Nasal cavity respiratory epithelium epithelial cell of viscerocranial mucosa (primary cell): ENCODE measurements around the gene OR4C46. TPM values are rescaled to one million over a fixed set of nuclear protein-coding genes. Genes with fewer than 3 reads are reported as not detected.

ENCODE experiments used
- total RNA-seq: library from RNA; depleted of rRNA; stranded (reverse); fragments of >200 nt; gene quantifications from 2 replicates; pipeline ENCODE4 v1.2.3, GENCODE V29; 2014

Gene OR4C46
- not detected in 2 replicates for total RNA-seq

DNA sequence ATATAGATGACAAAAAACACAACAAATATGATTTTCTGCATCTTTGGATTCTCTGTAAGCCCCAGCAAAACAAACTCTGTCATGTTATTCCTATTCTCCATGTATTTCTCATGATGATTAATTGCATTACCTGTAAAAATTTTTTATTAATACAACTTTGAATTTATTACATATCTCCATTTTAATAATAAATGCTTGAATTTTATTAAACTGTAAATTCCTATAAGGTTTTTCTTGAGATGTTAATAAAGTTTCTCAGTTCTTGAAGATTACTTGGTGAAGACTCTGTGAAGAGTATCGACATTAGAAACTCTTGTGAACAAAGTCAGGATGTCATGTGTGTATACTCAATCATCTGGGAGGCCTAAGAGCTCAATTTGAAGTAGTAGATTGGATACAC is at the start of gene OR4C46:
Gene OR4C46, minus strand, starts transcription at position 101 of the 400 bp plus-strand sequence. Its CDS starts 0 bp downstream, at position 101.

Other genes starting within 250 kb of the OR4C46 start
- not detected in 2 replicates for gene OR4A5, start 102.8 kb upstream of the OR4C46 start, total RNA-seq